Lower lobe of right lung (tissue), 2 donors: ENCODE results near the gene CHD1L. TPM values are rescaled to one million over a fixed set of nuclear protein-coding genes. Genes with fewer than 3 reads are reported as not detected.

Source experiments
- ATAC-seq, 2 donors: fragments of 200-7000 bp; cut with Tn5 transposase; one replicate each; pipeline ENCODE4 v1.9.1; 2020 to 2022; ENCODE audit warnings: mild to moderate bottlenecking in 2 of 2, moderate library complexity in 2 of 2
- DNase-seq: peaks from one replicate; pipeline ENCODE4 v3.0.0-alpha.2; 2020
- H3K27ac ChIP-seq: fragments of 200-600 bp; one replicate; pipeline ENCODE4 v1.8.0; 2022
- H3K27me3 ChIP-seq: fragments of 200-600 bp; one replicate; pipeline ENCODE4 v1.8.0; 2022; ENCODE audit warnings: low read depth
- H3K36me3 ChIP-seq: fragments of 200-600 bp; one replicate; pipeline ENCODE4 v1.8.0; 2022; ENCODE audit warnings: mild to moderate bottlenecking
- H3K4me1 ChIP-seq: fragments of 200-600 bp; one replicate; pipeline ENCODE4 v1.8.0; 2022
- H3K4me3 ChIP-seq: fragments of 200-600 bp; one replicate; pipeline ENCODE4 v1.8.0; 2022; ENCODE audit warnings: mild to moderate bottlenecking
- H3K9me3 ChIP-seq: fragments of 200-600 bp; one replicate; pipeline ENCODE4 v1.8.0; 2022
- intact Hi-C: fragments of 100-400 bp; cut with DNase I; formaldehyde crosslinking; loops from one replicate; pipeline ENCODE4 v1.11.0; 2022
- total RNA-seq: library from RNA; stranded (reverse); fragmentation: NEBNext Ultra II Directional; extraction: Animal tissue kit (Norgen Biotek cat#: 25700); gene quantifications from one replicate; pipeline ENCODE4 v1.2.1, GENCODE V29; 2021
- TF ChIP-seq, protein P1 (sequence below): fragments of 200-600 bp; IDR thresholded peaks from one replicate; pipeline ENCODE4 v1.8.0; 2022; ENCODE audit warnings: antibody characterized with exemption, mild to moderate bottlenecking
- donor health status: DM: no; HTN: yes; CAD: no; lungs with severe emphysema.

CHD1L gene
- total RNA-seq, 1 donor from 2014 or later: 34.1 TPM

- Histone ChIP-seq H3K36me3 (peaks cover 80% of the 10 kb centered on the region), H3K27ac (no peak overlapping the region), H3K9me3 (no peaks in the 10 kb centered on the region), H3K4me3 (no peak overlapping the region), H3K27me3 (no peaks in the 10 kb centered on the region), H3K4me1 (no peaks in the 10 kb centered on the region)
- ATAC-seq: no peak
- TF ChIP-seq, protein P1, sequence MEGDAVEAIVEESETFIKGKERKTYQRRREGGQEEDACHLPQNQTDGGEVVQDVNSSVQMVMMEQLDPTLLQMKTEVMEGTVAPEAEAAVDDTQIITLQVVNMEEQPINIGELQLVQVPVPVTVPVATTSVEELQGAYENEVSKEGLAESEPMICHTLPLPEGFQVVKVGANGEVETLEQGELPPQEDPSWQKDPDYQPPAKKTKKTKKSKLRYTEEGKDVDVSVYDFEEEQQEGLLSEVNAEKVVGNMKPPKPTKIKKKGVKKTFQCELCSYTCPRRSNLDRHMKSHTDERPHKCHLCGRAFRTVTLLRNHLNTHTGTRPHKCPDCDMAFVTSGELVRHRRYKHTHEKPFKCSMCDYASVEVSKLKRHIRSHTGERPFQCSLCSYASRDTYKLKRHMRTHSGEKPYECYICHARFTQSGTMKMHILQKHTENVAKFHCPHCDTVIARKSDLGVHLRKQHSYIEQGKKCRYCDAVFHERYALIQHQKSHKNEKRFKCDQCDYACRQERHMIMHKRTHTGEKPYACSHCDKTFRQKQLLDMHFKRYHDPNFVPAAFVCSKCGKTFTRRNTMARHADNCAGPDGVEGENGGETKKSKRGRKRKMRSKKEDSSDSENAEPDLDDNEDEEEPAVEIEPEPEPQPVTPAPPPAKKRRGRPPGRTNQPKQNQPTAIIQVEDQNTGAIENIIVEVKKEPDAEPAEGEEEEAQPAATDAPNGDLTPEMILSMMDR: no peak
- intact Hi-C loops: no loop called here
- no peak for DNase-seq
These were observed 21.8 kb downstream of the CHD1L start for GRCh38 chr1:147264158-147264768.

DNA sequence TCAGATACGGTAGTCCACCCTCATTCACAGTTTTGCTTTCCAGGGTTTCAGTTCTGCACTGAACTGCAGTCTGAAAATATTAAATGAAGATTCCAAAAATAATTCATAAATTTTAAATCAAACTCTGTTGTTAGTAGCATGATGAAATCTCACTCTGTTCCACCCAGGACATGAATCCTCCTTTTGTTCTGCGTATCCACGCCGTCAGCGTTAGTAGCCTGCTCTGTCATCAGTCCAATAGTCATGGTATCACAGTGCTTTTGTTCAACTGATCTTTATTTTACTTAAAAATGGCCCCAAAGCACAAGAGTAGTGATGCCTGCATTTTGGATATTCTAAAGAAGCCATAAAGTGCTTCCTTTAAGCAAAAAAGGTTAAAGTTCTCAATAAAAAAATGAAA lies 23.9 kb downstream of the CHD1L start:
- no peak overlapping the region for H3K27ac ChIP-seq
- TF ChIP-seq, protein P1: no peak
- no peak overlapping the region for H3K4me3 ChIP-seq
- peaks cover 78% of the 10 kb centered on the region for H3K36me3 ChIP-seq
- ATAC-seq (no peak), DNase-seq (no peak)
- no peaks in the 10 kb centered on the region for H3K27me3 ChIP-seq
- intact Hi-C loops: no loop called here
- H3K4me1 ChIP-seq: no peaks in the 10 kb centered on the region
- H3K9me3 ChIP-seq: no peaks in the 10 kb centered on the region

DNA sequence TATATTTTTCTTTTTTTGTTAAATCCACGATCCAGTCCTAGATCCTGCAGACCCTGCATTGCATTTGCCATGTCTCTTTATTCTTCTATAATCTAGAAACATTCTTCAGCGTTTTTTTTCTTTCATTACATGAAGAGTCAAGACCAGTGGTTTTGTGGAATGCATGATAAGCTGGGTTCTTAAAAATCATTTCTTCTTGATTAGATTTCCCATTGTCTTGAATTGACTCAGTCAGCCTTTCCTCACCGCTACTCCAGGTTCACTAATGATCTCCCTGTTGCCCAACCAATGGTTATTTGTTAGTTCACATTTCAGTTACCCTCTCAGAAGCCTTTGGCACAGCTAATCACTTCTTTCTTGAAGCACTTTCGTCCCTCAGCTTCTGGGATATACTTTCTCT lies 25.2 kb downstream of the CHD1L start:
- H3K36me3 ChIP-seq: peaks cover 87% of the 10 kb centered on the region
- TF ChIP-seq, protein P1: no peak

DNA sequence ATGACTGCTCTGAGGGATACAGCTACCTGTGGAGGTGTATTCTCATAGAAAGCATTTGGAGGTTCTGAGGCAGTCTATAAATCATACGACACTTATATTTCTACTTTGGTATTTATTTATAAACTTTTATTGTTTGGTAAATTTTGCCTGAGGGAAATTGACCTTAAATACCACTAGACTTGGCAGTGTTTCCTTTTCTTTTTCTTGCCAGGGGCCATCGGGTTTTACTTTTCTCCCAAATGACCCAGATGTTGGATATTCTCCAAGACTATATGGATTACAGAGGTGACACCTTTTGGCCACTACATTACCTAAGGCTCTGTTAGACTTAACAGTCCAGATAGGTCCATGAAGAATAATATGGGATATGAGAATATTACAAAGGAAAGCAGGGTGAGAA lies 28.2 kb downstream of the CHD1L start:
- ATAC-seq (no peak), DNase-seq (no peak)
- Histone ChIP-seq H3K36me3 (peaks cover 83% of the 10 kb centered on the region), H3K27ac (no peak overlapping the region), H3K4me3 (no peak overlapping the region), H3K9me3 (no peaks in the 10 kb centered on the region), H3K27me3 (no peaks in the 10 kb centered on the region), H3K4me1 (no peaks in the 10 kb centered on the region)
- TF ChIP-seq, protein P1: no peak
- intact Hi-C loops: no loop called here

More for the DNA sequence above, 25.2 kb downstream of the CHD1L start:
- intact Hi-C loops: no loop called here
- ATAC-seq (no peak), DNase-seq (no peak)
- H3K4me1 ChIP-seq: no peaks in the 10 kb centered on the region
- no peak overlapping the region for H3K4me3 ChIP-seq
- no peaks in the 10 kb centered on the region for H3K27me3 ChIP-seq
- no peak overlapping the region for H3K27ac ChIP-seq
- no peaks in the 10 kb centered on the region for H3K9me3 ChIP-seq

DNA sequence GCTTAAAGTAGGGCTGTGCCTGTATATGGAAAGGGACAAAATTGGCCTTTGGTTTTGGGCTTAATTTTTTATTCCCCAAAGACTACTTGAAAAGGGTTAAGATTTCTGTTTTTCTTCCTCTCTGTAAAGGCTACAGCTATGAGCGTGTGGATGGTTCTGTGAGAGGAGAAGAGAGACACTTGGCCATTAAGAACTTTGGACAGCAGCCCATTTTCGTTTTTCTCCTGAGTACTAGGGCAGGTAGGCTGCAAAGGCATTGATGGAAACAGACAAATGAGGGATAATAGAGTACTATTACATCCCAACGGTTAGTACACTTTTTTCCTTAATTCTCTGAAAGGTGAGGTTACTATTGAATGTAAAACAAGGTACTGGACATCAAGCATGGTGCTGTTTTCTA lies 29.6 kb downstream of the CHD1L start:
- TF ChIP-seq, protein P1: no peak
- Histone ChIP-seq H3K9me3 (no peaks in the 10 kb centered on the region), H3K4me3 (no peak overlapping the region), H3K36me3 (peaks cover 83% of the 10 kb centered on the region), H3K27ac (no peak overlapping the region), H3K4me1 (no peaks in the 10 kb centered on the region), H3K27me3 (no peaks in the 10 kb centered on the region)
- ATAC-seq: no peak
- intact Hi-C loops: no loop called here
- DNase-seq: no peak
